ENCODE data around the gene ISCU.

DNA sequence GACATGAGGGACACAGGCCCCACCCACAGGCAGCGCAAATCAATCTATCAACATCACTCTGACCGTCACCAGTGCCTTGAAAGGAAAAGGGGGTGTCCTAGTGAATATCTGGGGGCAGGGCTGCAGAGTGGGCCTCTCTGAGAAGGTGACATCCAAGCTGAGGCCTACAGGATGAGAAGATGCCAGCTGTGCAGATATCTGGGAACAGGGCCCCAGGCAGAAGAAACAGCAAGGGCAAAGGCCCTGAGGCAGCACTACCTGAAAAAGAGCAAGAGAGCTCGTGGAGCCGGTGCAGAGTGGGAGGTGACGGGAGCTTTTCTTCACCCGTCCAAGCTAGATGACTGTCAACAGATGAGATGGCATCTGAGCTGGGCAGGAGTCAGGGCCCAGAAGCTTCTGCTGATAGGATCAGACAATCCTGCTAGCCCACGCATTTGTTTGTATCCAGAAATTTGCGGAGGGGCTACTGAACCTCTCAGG, 48.0 kb downstream of the ISCU start:
- no peak for TF ChIP-seq POLR2A (IDR thresholded peaks at IDR 0.05)
- TF ChIP-seq, protein P1, sequence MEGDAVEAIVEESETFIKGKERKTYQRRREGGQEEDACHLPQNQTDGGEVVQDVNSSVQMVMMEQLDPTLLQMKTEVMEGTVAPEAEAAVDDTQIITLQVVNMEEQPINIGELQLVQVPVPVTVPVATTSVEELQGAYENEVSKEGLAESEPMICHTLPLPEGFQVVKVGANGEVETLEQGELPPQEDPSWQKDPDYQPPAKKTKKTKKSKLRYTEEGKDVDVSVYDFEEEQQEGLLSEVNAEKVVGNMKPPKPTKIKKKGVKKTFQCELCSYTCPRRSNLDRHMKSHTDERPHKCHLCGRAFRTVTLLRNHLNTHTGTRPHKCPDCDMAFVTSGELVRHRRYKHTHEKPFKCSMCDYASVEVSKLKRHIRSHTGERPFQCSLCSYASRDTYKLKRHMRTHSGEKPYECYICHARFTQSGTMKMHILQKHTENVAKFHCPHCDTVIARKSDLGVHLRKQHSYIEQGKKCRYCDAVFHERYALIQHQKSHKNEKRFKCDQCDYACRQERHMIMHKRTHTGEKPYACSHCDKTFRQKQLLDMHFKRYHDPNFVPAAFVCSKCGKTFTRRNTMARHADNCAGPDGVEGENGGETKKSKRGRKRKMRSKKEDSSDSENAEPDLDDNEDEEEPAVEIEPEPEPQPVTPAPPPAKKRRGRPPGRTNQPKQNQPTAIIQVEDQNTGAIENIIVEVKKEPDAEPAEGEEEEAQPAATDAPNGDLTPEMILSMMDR (IDR thresholded peaks at IDR 0.05), result no peak
